NCI-H1417 (cell line): ENCODE data around the gene SHROOM2.
"Not testable (repeated sequence)": the region's sequence is repeated elsewhere in the genome, so short reads cannot be mapped to it uniquely, and the experiment has no call there.

Source experiments
- DNase-seq, 3 experiments: peaks; one replicate each; lab custom pipeline; 2025; lab: John Stamatoyannopoulos, UW

Gene SHROOM2

GRCh38 chrX:9785254-9785943 lies 830 bp upstream of the SHROOM2 start:
- DNase-seq: peak in 2 of 3 experiments; percentile 59 to 78

- peak in 2 of 3 experiments; percentile 67 to 80 for DNase-seq
These were observed 788 bp downstream of the SHROOM2 start for GRCh38 chrX:9786798-9787635.

- peak in 2 of 3 experiments; percentile 40 to 69 for DNase-seq
These were observed 2.7 kb downstream of the SHROOM2 start for GRCh38 chrX:9788911-9789310.

- DNase-seq: no peak
These were observed 3.3 kb downstream of the SHROOM2 start for GRCh38 chrX:9789555-9789954.

DNA sequence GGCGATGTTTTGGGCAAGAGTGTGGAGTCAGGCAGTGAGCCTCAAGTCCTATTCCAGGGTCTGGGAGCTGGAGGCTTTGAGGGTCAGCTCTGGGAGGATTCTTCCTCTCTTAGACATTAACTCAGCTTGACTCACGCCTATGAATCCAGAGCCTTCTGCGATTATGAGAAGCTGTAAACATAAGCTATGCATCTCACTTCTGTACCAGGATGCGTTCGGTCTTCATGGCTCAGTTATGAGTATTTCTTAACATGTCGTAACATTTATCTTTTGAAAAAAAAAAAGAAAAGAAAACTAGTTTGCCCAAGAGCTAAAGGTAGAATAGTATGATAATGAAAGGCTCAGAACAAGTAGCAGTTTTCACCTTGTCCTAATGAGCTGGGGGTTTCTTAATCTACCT lies 4.6 kb downstream of the SHROOM2 start:
- no peak for DNase-seq

DNA sequence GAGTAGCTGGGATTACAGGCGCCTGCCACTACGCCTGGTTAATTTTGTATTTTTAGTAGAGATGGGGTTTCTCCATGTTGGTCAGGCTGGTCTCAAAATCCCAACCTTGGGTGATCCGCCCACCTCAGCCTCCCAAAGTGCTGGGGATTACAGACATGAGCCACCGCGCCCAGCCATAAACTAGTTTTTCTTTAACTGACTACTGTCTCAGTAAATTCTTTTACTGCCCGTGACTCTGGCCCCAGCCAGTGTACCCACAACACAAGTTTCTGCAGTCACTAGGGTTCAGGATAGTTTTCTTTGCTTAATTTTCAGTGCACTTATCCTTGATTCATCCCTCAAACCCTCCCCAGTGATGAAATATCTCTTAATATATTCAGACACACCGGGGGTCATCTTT lies 8.3 kb downstream of the SHROOM2 start:
- DNase-seq: no peak

GRCh38 chrX:9797384-9798360 lies 11.4 kb downstream of the SHROOM2 start:
- DNase-seq: peak in 1 of 3 experiments; percentile 17

DNA sequence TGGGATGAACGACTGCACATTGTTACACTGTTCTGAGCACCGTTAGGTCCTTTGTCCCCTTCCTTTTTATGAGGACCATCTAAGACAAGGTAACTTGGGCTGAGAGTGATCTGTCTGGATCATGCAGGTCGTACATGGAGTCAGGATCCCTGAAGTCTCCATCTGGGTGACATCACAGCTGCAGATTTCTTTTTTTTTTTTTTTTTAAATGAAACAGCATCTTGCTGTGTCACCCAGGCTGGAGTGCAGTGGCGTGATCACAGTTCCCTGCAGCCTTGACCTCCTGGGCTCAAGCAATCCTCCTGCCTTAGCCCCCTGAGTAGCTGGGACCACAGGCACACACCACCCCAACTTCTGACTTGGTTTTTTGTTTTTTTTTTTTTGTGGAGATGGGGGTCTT lies 16.5 kb downstream of the SHROOM2 start:
- DNase-seq: no peak

DNA sequence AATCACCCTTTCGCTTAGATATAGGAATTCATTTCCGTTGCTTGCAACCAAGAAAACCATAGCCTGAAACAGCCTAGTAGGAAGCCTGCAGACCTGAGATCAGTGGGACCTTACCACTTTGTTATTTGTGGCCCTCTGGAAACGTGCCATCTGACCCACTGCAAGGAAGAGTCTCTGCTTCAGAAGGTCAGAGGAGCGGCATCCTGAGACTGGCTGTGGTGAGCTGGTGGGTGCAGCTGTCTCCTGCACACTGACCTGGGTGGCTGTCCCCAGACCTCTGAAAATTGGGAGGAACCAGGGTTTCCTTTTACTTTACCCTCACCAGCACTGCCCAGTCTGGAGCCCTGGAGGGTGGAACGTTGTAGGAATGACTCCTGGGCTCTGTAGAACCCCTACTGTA lies 18.2 kb downstream of the SHROOM2 start:
- DNase-seq: no peak

DNA sequence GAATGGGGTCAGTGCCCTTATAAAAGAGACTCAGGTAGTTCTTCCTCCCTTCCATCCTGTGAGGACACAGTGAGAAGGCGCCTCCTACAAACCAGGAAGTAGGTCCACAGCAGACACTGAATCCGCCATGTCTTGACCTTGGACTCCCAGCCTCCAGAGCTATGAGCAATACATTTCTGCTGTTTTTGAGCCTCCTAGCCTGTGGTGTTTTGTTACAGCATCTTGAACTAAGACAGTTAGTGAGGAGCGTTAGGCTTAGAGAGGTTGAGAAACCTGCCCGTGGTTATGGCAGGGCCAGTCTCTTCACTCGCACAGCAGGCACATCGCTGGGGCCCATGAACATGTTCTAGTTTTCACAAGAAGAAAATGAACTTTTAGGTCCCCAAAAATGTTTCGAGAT lies 19.7 kb downstream of the SHROOM2 start:
- DNase-seq: no peak

DNA sequence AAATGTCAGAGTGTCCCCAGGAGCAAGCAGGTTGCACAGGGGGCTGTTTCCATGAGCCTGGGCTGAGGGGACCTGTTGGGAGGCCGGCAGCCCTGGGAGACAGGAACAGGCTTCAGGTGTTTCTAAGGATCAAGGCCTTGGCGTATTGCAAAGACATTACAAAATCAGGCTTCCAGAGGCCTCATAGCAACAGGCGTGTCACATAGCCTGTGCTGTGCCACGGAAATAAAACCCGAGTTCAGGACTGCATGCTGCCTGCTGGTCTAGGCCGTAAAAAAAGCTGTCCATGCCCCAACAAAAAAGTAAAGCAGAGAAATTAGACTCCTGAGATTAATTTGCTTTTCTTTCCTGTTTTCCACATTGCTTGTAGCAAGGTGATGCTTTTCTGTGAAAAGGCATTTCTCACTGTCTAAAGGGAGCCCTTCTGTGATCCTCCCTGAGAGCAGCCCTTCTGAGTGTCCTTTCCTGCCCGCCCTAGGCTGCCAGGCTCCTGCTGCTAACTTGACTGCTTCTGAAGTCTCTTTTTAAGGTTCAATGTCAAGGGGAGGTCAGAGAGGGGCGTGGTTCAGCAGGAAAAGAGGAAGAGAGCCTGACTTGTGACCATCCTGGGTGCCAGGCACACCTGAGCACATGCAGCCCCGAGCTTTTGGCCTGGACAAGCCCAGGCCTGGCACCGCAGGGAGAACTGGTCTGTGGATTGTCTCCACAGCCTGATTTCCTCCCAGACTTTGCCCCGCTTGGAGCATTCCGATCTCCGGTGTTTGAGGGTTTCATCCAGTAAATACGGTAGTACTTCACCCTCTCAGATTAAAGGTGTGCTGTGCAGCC lies 21.3 kb downstream of the SHROOM2 start:
- DNase-seq: no peak

DNA sequence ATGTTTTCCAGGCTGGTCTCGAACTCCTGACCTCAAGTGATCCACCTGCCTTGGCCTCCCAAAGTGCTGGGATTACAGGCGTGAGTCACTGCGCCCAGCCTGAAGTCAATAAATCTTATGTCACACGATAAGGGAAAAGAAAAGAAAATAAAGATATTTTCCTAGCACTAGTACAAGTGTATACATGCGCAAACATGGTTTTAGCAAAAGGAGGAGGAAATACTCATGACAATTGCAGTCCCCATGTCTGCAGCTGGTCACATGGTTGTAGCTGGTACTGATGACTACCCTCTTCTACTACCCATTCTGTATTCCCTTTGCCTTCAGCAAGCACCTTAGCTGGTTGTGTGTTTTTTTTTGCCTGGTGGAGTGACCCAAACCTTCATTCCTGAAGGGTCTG lies 23.6 kb downstream of the SHROOM2 start:
- not testable (repeated sequence) for DNase-seq

DNA sequence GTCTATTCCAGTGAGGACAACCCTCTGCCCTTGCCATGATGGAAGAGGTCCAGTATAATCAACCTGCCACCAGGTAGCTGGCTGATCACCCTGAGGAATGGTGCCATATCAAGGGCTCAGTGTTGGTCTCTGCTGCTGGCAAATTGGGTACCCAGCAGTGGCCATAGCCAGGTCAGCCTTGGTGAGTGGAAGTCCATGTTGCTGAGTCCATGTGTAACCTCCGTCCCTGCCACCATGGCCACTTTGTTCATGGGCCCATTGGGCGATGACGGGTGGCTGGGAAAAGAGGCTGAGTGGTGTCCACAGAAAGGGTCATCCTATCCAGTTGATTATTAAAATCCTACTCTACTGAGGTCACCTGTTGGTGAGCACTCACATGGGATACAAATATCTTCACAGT lies 24.9 kb downstream of the SHROOM2 start:
- not testable (repeated sequence) for DNase-seq

DNA sequence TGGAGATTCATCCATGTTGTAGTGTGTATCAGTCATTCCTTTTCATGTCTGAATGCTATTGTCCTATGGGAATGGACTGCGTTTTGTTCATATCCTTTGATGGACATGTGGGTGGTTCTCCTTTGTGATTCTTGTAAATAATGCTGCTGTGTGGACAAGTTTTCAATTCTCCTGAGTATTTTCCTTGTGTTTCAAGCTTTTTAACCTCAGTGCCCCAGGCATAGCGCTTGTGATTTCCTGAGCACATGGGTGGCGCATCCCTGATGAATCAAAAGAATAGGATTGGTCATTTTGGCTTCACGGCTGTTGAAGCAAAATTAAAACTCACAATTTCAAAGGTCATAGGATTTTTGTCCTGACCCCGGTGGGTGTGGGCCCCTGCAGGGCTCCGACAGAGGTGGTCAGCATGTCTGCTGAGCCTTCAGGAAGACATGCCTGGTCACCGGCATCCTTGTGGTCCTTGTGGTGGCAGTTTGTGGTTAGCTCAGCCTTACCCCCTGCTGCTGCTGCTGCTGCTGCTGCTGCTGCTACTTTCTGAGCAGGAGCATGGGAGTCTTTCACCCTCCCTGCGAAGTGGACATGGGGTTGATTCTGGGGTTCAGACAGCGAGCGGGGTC lies 30.0 kb downstream of the SHROOM2 start:
- DNase-seq: no peak

- no peak for DNase-seq
These were observed 35.3 kb downstream of the SHROOM2 start for GRCh38 chrX:9821572-9821971.

GRCh38 chrX:9824554-9824953 lies 38.3 kb downstream of the SHROOM2 start:
- DNase-seq: no peak

- DNase-seq: no peak
These were observed 39.0 kb downstream of the SHROOM2 start for GRCh38 chrX:9825129-9825790.

DNA sequence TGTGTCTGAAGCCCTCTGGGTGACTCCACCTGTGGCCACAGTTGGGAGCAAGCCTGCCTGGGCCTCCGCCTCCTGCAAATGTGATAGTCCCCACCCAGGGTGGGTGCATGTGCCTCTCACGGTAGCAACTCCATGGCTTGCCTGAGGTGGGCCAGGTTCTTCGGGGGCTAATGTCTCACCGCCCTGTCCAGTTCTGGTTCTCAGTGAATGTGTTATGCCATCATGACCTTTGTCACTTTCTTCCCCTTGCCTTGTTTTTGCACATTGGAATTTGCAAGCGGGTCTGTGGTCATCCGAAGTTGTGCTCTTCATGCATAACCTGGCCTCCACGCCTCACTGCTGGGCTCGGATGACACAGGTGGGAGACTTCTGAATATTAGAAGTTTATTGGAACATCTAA lies 39.7 kb downstream of the SHROOM2 start:
- no peak for DNase-seq

DNA sequence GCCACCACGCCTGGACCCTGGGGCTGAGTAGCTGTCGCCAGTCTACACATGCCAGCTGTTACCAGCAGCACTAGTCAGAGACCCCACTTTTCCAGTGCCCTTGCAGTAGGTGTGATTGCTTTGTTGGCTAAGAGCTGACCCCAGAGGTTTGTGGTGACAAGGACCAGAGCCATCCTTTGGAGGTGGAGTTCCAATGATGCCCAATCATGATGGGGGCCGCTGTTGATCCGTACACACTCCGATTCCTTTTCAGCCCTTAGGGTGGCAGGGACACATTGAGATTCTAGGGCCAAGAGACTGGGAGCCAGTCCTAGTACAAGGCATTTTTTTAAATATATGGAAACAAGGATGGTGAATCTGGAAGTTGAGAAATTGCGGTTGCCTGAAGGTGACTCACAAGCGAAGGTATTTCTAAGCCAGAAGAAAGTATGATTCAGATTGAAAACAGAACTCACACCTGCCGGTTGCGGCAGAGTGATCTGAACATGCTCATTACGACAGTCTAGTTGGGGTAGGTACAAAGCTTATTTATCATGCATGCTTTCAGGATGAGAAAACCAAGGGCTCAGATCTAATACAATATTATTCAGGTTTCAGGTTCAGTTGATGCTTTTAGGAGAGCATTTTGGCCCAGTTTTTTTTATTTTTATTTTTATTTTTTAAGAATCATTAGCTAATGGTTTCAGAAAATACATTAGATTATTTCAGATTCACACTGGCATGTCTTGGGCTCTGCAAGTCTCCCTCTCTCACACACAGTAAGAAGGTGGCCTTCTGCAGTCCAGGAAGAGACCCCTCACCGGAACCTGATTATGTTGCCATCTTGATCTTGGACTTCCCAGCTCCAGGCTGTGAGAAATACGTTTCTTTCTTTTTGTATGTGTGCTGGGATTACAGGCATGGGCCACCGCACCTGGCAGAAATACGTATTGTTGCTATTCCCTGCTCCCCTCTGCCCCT lies 43.4 kb downstream of the SHROOM2 start:
- no peak for DNase-seq
